ENCODE data around the gene ADIG. TPM values are rescaled to one million over a fixed set of nuclear protein-coding genes. Genes with fewer than 3 reads are reported as not detected.

ADIG gene
- total RNA-seq, 2 donors from 2014 or later, result not detected

DNA sequence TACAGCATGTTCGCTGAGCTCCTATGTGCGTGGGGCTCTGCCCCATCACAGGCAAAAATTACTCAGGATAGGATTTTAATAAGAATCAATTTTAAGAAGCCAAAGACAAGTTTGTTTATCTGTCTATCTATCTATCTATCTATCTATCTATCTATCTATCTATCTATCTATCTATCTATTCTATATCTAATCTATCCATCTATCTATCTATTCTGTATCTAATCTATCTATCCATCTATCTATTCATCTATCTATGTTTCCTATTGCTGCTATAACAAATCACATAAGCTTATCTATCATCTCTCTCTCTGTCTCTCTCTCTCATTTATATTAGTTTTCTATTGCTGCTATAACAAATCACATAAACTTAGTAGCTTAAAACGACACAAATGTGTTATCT, 22.3 kb downstream of the ADIG start:
- peaks cover 7% of the 10 kb centered on the region for H3K4me1 Mint-ChIP-seq
- no peak overlapping the region for H3K4me3 Mint-ChIP-seq
- no peaks in the 10 kb centered on the region for H3K36me3 Mint-ChIP-seq (ENCODE audit: low read depth)
- no peaks in the 10 kb centered on the region for H3K9me3 Mint-ChIP-seq
- no peak overlapping the region for H3K27ac Mint-ChIP-seq
- peaks cover 48% of the 10 kb centered on the region for H3K27me3 Mint-ChIP-seq
- ATAC-seq (replicated peaks), result no peak

DNA sequence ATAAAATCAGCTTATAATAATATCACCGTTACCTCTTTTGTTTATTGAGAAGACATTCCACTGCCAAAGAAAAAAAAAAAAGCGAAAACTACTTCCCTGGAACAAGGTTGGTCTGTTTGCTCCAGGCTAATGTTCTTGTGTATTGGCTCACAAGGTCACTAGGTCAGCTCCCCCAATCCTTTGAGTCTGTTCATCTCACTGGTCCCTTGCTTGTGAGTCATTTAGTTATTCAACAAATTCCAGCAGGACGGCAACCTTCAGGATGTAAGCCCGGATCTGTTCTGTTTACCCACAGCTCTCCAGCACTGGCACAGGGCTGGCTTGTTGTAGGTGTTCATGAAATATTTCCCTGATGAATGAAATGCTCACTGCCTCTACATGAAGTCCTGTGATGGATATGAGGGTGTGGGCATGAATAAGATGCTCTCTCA, 23.9 kb downstream of the ADIG start:
- no peaks in the 10 kb centered on the region for H3K36me3 Mint-ChIP-seq (ENCODE audit: low read depth)
- no peaks in the 10 kb centered on the region for H3K9me3 Mint-ChIP-seq
- H3K27me3 Mint-ChIP-seq, result peaks cover 49% of the 10 kb centered on the region
- H3K4me1 Mint-ChIP-seq, result peaks cover 7% of the 10 kb centered on the region
- no peak for ATAC-seq (replicated peaks)
- no peak overlapping the region for H3K27ac Mint-ChIP-seq
- no peak overlapping the region for H3K4me3 Mint-ChIP-seq

DNA sequence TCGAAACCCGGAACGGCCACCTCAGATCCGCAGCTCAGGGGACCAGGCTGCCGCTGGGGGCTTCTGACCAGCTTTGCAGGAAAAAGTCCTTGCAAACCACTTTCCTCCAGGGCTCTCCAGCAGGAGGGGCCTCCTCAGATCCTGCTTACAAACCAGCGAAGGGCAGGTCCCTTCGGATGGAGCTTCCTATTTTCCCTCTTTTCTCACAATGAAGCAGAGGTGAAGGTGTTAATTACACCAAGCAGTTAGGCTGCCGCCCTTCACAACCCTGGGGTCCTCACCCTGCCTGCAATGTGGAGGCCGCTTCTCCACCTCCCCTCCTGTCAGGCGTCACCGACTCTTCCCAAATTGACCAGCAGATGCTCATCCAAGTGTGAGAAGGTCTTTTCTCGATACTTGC, 26.4 kb downstream of the ADIG start:
- Mint-ChIP-seq H3K27me3 (peaks cover 34% of the 10 kb centered on the region), H3K9me3 (no peaks in the 10 kb centered on the region), H3K27ac (no peak overlapping the region), H3K4me3 (no peak overlapping the region), H3K36me3 (ENCODE audit: low read depth) (no peaks in the 10 kb centered on the region), H3K4me1 (no peaks in the 10 kb centered on the region)
- ATAC-seq (replicated peaks), result no peak

DNA sequence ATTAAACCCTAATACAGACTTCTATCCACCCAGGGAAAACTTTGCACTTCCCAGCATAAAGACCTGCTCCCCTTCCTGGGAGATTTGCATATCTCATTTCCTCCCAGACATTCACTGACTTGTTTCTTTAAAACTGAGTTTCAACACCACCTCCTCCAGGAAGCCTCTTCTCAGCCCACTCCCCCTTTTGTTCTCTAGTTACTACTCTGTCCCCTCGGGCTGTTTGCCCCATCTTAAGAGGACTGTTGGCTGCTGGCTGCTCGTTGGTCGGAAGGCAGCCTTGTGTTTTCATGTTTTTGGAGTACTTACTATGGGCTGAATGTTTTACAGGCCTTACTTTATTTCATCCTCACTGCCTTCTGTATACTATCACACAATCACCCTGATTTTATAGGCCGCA, 27.2 kb downstream of the ADIG start:
- ATAC-seq (replicated peaks), result no peak
- no peaks in the 10 kb centered on the region for H3K9me3 Mint-ChIP-seq

DNA sequence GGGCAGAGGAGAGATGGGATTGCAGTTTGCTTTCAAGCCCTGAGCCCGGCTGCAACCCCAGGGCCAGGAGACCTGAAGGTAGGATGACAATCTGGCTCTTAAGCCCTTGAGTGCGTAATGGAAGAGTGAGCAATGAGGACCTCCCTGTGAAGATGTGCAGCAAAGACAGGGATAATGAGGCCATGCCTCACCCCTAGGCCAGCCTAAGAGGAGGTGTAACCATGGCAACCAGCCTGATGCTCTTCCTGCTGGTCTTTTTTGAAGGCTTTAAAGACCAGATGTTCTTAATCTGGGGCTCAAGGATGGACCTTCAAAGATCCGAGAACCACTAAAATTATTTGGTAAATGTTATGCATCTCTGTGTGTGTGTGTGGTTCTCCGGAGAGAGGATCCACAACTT, 28.8 kb downstream of the ADIG start:
- Mint-ChIP-seq H3K27me3 (peaks cover 26% of the 10 kb centered on the region), H3K36me3 (ENCODE audit: low read depth) (no peaks in the 10 kb centered on the region)

More for the DNA sequence above, 27.2 kb downstream of the ADIG start:
- Mint-ChIP-seq H3K4me3 (no peak overlapping the region), H3K27me3 (peaks cover 32% of the 10 kb centered on the region), H3K27ac (no peak overlapping the region), H3K36me3 (ENCODE audit: low read depth) (no peaks in the 10 kb centered on the region), H3K4me1 (no peaks in the 10 kb centered on the region)

DNA sequence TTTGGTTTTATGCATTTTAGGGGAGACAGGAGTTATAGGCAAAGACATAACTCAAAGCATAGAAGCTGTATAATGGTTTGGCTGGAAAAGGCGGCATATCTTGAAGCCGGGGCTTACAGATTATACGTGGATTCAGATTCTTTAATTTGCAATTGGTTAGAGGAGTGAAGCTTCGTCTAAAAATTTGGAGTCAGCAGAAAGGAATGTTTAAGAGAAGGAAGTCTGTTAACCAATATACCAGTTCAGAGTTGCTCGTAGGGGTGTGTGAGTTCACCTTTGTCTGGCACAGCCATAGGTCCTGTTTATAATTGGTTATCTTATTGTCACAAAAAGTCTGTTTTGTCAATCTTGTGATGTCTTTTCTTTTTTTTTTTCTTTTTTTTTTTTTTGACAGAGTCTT, 29.5 kb downstream of the ADIG start:
- Mint-ChIP-seq H3K27me3 (peaks cover 21% of the 10 kb centered on the region), H3K4me3 (no peak overlapping the region), H3K36me3 (ENCODE audit: low read depth) (no peaks in the 10 kb centered on the region), H3K9me3 (no peaks in the 10 kb centered on the region), H3K4me1 (no peaks in the 10 kb centered on the region), H3K27ac (no peak overlapping the region)
- ATAC-seq (replicated peaks), result no peak

More for the DNA sequence above, 28.8 kb downstream of the ADIG start:
- no peak overlapping the region for H3K4me3 Mint-ChIP-seq
- no peaks in the 10 kb centered on the region for H3K4me1 Mint-ChIP-seq
- H3K27ac Mint-ChIP-seq, result no peak overlapping the region
- no peak for ATAC-seq (replicated peaks)
- H3K9me3 Mint-ChIP-seq, result no peaks in the 10 kb centered on the region

DNA sequence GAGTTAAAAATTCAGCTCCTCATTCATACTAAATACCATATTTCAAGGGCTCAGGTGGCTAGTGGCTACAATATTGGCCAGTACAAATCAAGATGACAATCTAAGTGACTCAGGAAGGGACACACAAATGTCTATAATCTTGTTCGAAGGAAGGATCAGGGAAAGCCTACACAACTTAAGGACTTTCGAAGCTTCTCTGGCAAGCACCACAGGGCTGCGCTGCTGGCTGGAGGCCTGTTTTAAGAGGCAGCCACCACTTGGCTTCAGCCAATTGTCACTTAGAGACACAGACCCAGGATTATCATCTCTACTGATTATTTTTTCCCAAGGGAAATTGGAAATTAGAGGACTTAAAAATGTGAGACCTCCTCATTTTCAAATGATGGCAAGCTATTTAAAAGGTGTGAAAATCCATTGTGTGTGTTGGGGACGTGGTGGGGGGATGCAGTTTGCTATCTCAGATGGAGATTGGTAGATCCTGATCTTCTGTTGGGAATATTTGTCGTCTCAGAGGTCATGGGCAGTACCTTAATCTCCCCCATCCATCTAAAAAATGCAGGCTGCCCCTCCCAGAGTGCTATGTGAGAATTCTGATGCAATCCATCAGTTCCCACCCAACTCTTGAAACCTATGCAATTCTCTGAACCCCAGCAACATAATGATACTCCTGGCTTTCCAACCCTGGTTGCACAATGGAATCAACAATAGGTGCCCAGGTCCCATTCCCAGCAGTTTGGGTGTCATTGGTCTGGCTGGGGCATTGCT, 31.9 kb downstream of the ADIG start:
- Mint-ChIP-seq H3K9me3 (no peaks in the 10 kb centered on the region), H3K27ac (no peak overlapping the region), H3K4me3 (no peak overlapping the region), H3K27me3 (peaks cover 23% of the 10 kb centered on the region), H3K4me1 (no peaks in the 10 kb centered on the region), H3K36me3 (ENCODE audit: low read depth) (no peaks in the 10 kb centered on the region)
- no peak for ATAC-seq (replicated peaks)

DNA sequence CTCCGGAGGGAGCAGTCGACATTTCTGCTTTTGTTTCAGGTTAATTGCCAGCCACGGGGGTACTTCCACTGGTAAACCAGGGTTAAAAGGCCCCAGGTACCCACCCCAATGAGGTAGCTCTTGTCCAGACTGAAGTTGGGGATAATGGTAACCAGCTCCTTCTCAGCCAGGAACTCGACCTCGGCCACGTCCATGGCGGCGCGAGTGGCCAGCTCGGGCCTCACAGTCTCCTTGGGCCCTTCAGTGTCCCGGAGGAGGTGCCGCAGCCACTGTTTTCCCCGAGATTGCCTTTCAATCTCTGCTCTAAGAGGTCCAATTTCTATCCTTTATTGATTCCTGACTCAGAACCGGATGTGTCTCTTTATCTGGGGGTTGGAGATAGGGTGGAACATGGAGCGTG, 34.3 kb downstream of the ADIG start:
- Mint-ChIP-seq H3K36me3 (ENCODE audit: low read depth) (no peaks in the 10 kb centered on the region), H3K27ac (no peak overlapping the region), H3K4me3 (no peak overlapping the region), H3K4me1 (no peaks in the 10 kb centered on the region), H3K27me3 (peaks cover 28% of the 10 kb centered on the region), H3K9me3 (no peaks in the 10 kb centered on the region)
- no peak for ATAC-seq (replicated peaks)

DNA sequence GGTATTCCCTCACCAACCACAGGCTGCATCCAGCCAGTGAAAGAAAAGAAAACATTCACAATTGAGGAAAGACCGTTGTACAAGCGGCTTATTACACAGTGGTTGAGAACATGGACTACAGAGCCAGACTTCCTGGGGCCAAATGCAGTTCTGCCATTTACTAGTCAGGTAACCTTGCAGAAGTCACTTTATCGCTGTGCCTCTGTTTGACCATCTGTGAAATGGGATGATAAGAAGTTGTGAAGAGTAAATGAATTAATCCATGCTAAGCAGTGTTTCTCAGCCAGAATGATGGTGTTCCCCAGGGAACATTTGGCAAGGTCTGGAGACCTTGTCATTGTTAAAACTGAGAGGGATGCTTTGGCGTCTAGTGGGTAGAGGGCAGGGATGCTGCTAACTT, 35.5 kb downstream of the ADIG start:
- no peak overlapping the region for H3K4me3 Mint-ChIP-seq
- ATAC-seq (replicated peaks), result no peak
- H3K4me1 Mint-ChIP-seq, result no peaks in the 10 kb centered on the region
- peaks cover 35% of the 10 kb centered on the region for H3K27me3 Mint-ChIP-seq
- H3K9me3 Mint-ChIP-seq, result no peaks in the 10 kb centered on the region
- no peaks in the 10 kb centered on the region for H3K36me3 Mint-ChIP-seq (ENCODE audit: low read depth)
- no peak overlapping the region for H3K27ac Mint-ChIP-seq

DNA sequence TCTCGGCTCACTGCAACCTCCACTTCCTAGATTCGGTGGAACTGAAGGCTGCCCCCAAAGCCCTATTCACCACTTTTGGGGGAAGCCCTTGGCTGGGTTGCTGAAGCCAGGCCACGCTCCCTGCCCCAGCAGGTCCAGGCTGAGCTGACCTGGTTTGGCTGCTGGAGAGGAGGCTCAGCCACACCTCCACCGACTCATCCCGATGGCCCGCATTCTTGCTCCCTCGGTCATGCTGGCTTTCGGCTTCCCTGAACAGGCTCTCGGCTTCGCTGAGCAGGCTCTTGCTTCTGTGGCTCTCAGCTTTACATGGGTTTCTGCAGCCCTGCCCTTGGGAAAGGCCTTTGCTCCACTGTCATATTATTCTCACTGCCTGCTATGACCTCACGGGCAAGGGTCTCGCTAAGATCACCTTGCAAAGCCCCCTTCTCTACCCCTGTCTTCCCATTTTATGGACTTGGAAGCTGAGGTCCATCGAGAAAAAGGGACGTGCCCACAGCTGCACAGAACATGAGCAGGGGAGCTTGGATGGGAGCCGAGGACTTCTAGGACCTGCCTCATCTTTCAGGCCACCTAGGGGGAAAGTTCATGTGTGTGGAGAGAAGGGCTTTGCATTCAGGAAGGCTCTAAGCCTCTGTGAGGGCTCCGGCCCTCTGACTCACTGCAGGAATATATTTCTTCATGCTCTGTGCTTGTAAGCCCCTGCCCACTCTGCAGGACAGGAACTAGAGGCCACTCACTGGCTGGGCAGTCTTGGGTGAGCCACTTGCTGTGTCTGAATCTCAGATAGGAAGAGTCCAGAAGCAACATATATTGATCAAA, 36.2 kb downstream of the ADIG start:
- H3K27ac Mint-ChIP-seq, result no peak overlapping the region
- no peak for ATAC-seq (replicated peaks)

DNA sequence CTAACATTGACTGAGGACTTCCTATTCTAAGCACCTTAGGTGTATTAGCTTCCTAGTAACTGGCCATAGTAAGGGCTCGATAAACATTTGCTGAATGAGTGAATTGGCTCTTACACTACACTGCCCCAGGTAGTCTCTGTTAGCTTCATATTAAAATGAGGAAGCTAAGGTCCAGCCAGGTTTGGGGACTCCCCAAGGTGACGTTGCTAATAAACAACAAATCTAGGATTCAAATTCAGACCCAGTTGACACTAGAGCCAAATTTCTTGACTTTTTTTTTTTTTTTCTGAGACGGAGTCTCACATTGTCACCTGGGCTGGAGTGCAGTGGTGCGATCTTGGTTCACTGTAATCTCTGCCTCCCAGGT, 36.8 kb downstream of the ADIG start:
- Mint-ChIP-seq H3K9me3 (no peaks in the 10 kb centered on the region), H3K4me1 (no peaks in the 10 kb centered on the region), H3K4me3 (no peak overlapping the region), H3K27ac (no peak overlapping the region), H3K27me3 (peaks cover 32% of the 10 kb centered on the region), H3K36me3 (ENCODE audit: low read depth) (no peaks in the 10 kb centered on the region)
- ATAC-seq (replicated peaks), result no peak

More for the DNA sequence above, 36.2 kb downstream of the ADIG start:
- Mint-ChIP-seq H3K4me1 (no peaks in the 10 kb centered on the region), H3K27me3 (peaks cover 36% of the 10 kb centered on the region), H3K36me3 (ENCODE audit: low read depth) (no peaks in the 10 kb centered on the region), H3K9me3 (no peaks in the 10 kb centered on the region), H3K4me3 (no peak overlapping the region)

DNA sequence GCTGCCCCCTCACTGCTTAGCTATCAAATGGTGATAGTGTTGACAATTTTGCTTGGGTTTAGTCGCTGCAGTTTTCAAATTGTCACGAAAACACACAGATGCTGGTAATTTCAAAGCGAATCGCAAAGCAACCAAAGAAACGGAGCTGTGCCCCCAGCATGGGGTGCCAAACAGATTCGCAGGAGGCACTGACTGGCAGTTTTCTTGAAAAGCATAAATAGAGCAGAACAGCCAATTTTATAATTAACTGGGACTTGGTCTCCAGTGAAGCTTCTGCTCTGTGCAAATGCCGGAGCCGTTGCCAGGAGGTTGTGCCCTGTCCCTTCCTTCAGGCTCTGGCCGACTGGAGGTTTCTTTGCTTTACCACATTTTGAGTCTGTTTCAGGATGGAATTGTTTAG, 39.4 kb downstream of the ADIG start:
- Mint-ChIP-seq H3K27me3 (peaks cover 27% of the 10 kb centered on the region), H3K36me3 (ENCODE audit: low read depth) (no peaks in the 10 kb centered on the region), H3K9me3 (peaks cover 4% of the 10 kb centered on the region)

DNA sequence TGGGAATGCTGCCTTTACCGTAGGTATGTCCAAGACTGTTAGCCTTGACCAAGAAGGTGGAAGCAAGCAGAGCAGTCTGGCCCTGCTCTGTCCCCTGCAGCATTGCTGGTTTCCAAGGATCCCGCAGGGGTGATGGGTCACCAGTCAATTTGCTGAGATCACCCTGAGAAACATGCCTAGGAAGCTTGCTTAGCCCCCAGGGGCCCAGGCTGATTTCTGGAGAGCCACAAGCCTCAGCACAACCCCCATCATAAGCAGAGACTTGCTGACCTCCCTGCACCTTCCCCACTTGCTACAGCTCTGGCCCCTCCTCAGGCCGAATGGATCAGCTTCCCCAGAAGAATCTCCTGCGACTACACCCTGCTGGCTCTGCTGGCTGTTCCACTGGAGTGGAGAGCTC, 42.1 kb downstream of the ADIG start:
- Mint-ChIP-seq H3K4me3 (no peak overlapping the region), H3K36me3 (ENCODE audit: low read depth) (no peaks in the 10 kb centered on the region), H3K9me3 (peaks cover 4% of the 10 kb centered on the region), H3K27ac (no peak overlapping the region), H3K4me1 (peaks cover 5% of the 10 kb centered on the region), H3K27me3 (peaks cover 21% of the 10 kb centered on the region)
- no peak for ATAC-seq (replicated peaks)

More for the DNA sequence above, 39.4 kb downstream of the ADIG start:
- Mint-ChIP-seq H3K27ac (no peak overlapping the region), H3K4me1 (no peaks in the 10 kb centered on the region), H3K4me3 (no peak overlapping the region)
- no peak for ATAC-seq (replicated peaks)

DNA sequence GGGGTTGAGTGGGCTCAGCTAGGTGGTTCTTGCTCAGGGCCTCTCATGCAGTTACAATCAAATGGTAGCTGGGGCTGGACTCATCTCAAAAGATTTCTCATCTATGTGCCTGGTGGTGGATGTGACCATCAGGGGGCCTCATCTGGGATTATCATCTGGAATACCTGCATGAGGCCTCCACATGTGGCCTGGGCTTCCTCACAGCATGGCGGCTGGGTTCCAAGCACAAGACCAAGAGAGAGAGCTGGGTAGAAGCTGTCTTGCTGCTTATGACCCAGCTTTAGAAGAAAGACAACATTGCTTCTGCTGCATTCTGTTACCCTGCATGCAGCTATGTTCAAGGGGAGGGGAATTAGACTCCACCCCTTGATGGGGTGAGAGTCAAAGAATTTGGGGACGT, 43.1 kb downstream of the ADIG start:
- peaks cover 5% of the 10 kb centered on the region for H3K4me1 Mint-ChIP-seq
- H3K27ac Mint-ChIP-seq, result no peak overlapping the region
- H3K36me3 Mint-ChIP-seq (ENCODE audit: low read depth), result no peaks in the 10 kb centered on the region
- no peak overlapping the region for H3K4me3 Mint-ChIP-seq
- H3K27me3 Mint-ChIP-seq, result peaks cover 17% of the 10 kb centered on the region
- H3K9me3 Mint-ChIP-seq, result peaks cover 4% of the 10 kb centered on the region
- ATAC-seq (replicated peaks), result no peak

DNA sequence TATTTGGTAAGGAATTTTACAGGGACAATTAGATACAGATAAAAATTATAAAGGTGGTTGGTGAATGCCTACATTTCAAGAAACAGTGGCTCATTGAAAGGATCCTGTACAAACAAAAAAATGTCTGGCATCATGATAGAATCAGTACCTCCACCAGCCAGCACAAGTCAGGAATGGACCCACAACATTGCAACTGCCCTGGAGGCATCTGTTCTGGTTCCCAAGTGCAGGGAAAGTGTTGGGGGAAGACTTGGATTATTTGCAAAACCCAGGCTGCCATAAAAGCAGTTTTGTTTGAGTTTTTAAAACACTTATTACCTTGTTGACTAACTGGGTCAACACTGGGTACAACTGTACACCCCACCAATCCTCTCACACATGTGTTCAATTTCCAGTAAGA, 44.9 kb downstream of the ADIG start:
- peaks cover 4% of the 10 kb centered on the region for H3K9me3 Mint-ChIP-seq
- no peak overlapping the region for H3K4me3 Mint-ChIP-seq
- H3K4me1 Mint-ChIP-seq, result peaks cover 5% of the 10 kb centered on the region
- H3K36me3 Mint-ChIP-seq (ENCODE audit: low read depth), result no peaks in the 10 kb centered on the region
- peaks cover 9% of the 10 kb centered on the region for H3K27me3 Mint-ChIP-seq
- H3K27ac Mint-ChIP-seq, result no peak overlapping the region
- ATAC-seq (replicated peaks), result no peak
